Suprapubic skin (tissue), 4 donors: ENCODE measurements around the gene CDH13. TPM values are rescaled to one million over a fixed set of nuclear protein-coding genes. Genes with fewer than 3 reads are reported as not detected.

Source experiments
- DNase-seq, 2 donors: peaks; one replicate each; pipeline ENCODE4 v3.0.0-alpha.2; 2019; ENCODE audit warnings: low spot score in 2 of 2
- H3K27ac ChIP-seq: fragments of 200-600 bp; sonication (generic); one replicate; pipeline ENCODE4 v1.5.1; 2019
- H3K27me3 ChIP-seq: fragments of 200-600 bp; sonication (generic); one replicate; pipeline ENCODE4 v1.5.1; 2019
- H3K36me3 ChIP-seq: fragments of 200-600 bp; sonication (generic); one replicate; pipeline ENCODE4 v1.5.1; 2019
- H3K4me1 ChIP-seq: fragments of 200-600 bp; sonication (generic); one replicate; pipeline ENCODE4 v1.5.1; 2019
- H3K4me3 ChIP-seq: fragments of 200-600 bp; sonication (generic); one replicate; pipeline ENCODE4 v1.5.1; 2019; ENCODE audit warnings: mild to moderate bottlenecking
- H3K9me3 ChIP-seq: fragments of 200-600 bp; sonication (generic); one replicate; pipeline ENCODE4 v1.5.1; 2019
- EP300 ChIP-seq: sonication (generic); formaldehyde crosslinking; IDR thresholded peaks from one replicate; pipeline ENCODE4 v1.6.1; 2017; ENCODE audit warnings: antibody characterized with exemption
- POLR2A ChIP-seq, 2 donors: fragments of 450-650 bp; IDR thresholded peaks; one replicate each; pipeline ENCODE4 v1.6.1; 2017; ENCODE audit warnings: antibody characterized with exemption in 2 of 2, mild to moderate bottlenecking in 2 of 2, moderate library complexity in 2 of 2
- POLR2AphosphoS5 ChIP-seq, 3 donors: sonication (generic); formaldehyde crosslinking; IDR thresholded peaks; one replicate each; pipeline ENCODE4 v1.6.1; 2017; ENCODE audit warnings: antibody characterized with exemption in 3 of 3
- WGBS: methylation state at CpG from one replicate; pipeline ENCODE4 v1.1.5; 2018; 5-methylcytosine and 5-hydroxymethylcytosine counted together
- total RNA-seq, 4 donors: library from RNA; depleted of rRNA; stranded (reverse); fragments of >200 nt; gene quantifications; one replicate each; pipeline ENCODE4 v1.1.0, GENCODE V29; 2016
- TF ChIP-seq, protein P1 (sequence below), 2 donors: fragments of 200-600 bp in 1 of 2; fragments of 450-650 bp in 1 of 2; sonication (generic) in 1 of 2; IDR thresholded peaks; one replicate each; pipeline ENCODE4 v1.5.1; 2016 to 2019; ENCODE audit warnings: antibody characterized with exemption in 2 of 2, mild to moderate bottlenecking in 1 of 2, moderate library complexity in 1 of 2

The CDH13 gene
- total RNA-seq, 4 donors from 2014 or later: 90.4 to 176 (median 139) TPM

DNA sequence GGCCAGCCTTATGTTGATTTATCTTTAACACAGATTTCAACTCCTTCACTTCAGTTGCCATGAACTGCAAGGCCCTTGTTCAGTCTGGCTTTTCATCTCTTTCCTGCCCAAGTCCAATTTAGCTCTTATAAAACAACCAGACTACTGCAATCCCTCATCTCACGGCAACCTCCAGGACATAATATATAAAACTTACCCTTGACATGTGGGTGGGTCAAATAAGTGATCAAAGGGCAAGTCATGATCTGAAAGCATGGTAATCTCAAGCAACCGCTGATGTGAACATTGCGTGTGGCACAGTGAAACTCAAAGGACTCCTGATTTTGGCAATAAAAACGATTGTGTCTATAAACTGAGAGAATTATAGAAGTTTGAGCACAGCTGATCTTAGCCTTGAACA is 364.6 kb downstream of the CDH13 start:
- no peak overlapping the region for H3K27ac ChIP-seq
- H3K36me3 ChIP-seq: no peaks in the 10 kb centered on the region
- peaks cover 2% of the 10 kb centered on the region for H3K4me1 ChIP-seq
- 80% methylated on average over 4 of the region's 4 CpGs for WGBS
- H3K4me3 ChIP-seq: no peak overlapping the region
- H3K27me3 ChIP-seq: no peaks in the 10 kb centered on the region
- TF ChIP-seq POLR2AphosphoS5 (IDR thresholded peaks at IDR 0.05): no peak
- no peak for TF ChIP-seq POLR2A (IDR thresholded peaks at IDR 0.05)
- TF ChIP-seq, protein P1, sequence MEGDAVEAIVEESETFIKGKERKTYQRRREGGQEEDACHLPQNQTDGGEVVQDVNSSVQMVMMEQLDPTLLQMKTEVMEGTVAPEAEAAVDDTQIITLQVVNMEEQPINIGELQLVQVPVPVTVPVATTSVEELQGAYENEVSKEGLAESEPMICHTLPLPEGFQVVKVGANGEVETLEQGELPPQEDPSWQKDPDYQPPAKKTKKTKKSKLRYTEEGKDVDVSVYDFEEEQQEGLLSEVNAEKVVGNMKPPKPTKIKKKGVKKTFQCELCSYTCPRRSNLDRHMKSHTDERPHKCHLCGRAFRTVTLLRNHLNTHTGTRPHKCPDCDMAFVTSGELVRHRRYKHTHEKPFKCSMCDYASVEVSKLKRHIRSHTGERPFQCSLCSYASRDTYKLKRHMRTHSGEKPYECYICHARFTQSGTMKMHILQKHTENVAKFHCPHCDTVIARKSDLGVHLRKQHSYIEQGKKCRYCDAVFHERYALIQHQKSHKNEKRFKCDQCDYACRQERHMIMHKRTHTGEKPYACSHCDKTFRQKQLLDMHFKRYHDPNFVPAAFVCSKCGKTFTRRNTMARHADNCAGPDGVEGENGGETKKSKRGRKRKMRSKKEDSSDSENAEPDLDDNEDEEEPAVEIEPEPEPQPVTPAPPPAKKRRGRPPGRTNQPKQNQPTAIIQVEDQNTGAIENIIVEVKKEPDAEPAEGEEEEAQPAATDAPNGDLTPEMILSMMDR (IDR thresholded peaks at IDR 0.05): no peak
- no peak for TF ChIP-seq EP300
- no peak for DNase-seq
- no peaks in the 10 kb centered on the region for H3K9me3 ChIP-seq

- no peak for TF ChIP-seq POLR2A (IDR thresholded peaks at IDR 0.05)
- TF ChIP-seq EP300: no peak
- TF ChIP-seq, protein P1 (IDR thresholded peaks at IDR 0.05): no peak
- TF ChIP-seq POLR2AphosphoS5 (IDR thresholded peaks at IDR 0.05): no peak
- WGBS: 83% methylated on average over 4 of the region's 4 CpGs
Measured at GRCh38 chr16:82991966-82992675, 365.4 kb downstream of the CDH13 start.

DNA sequence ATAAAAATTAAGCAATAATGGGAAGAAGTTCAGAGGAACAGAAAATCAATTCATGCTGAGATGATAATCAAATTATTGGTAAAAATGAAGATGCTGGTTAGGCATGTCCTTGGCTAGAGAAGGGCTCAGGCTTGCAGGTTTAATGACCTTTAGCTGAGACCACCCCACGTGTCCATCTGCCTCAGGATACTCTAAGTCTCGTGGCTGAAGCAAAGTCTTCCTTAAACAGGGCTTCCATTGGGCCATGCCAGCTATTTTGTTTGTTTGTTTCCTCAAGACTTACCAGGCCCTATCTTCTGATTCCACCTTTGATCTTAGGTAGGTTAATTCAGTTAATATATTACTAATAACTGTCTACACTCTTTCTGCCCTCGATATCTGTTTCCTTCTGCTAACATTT is 366.0 kb downstream of the CDH13 start:
- Histone ChIP-seq H3K36me3 (no peaks in the 10 kb centered on the region), H3K9me3 (no peaks in the 10 kb centered on the region), H3K27ac (no peak overlapping the region), H3K27me3 (no peaks in the 10 kb centered on the region), H3K4me1 (peaks cover 4% of the 10 kb centered on the region), H3K4me3 (no peak overlapping the region)
- no peak for DNase-seq
- no peak for TF ChIP-seq POLR2A (IDR thresholded peaks at IDR 0.05)
- TF ChIP-seq EP300: no peak
- TF ChIP-seq, protein P1 (IDR thresholded peaks at IDR 0.05): no peak
- 79% methylated on average over 3 of the region's 3 CpGs for WGBS

More at GRCh38 chr16:82991966-82992675, 365.4 kb downstream of the CDH13 start:
- Histone ChIP-seq H3K27ac (no peak overlapping the region), H3K4me3 (no peak overlapping the region), H3K36me3 (no peaks in the 10 kb centered on the region), H3K4me1 (peaks cover 4% of the 10 kb centered on the region), H3K27me3 (no peaks in the 10 kb centered on the region), H3K9me3 (no peaks in the 10 kb centered on the region)
- DNase-seq: no peak

GRCh38 chr16:82993415-82993814 is 366.6 kb downstream of the CDH13 start:
- H3K4me1 ChIP-seq: peaks cover 4% of the 10 kb centered on the region
- no peak overlapping the region for H3K4me3 ChIP-seq
- H3K36me3 ChIP-seq: no peaks in the 10 kb centered on the region
- no peaks in the 10 kb centered on the region for H3K9me3 ChIP-seq
- H3K27ac ChIP-seq: no peak overlapping the region
- no peak for DNase-seq
- no peaks in the 10 kb centered on the region for H3K27me3 ChIP-seq
- TF ChIP-seq EP300 (no peak), POLR2A (IDR thresholded peaks at IDR 0.05) (no peak), POLR2AphosphoS5 (IDR thresholded peaks at IDR 0.05) (no peak)
- TF ChIP-seq, protein P1 (IDR thresholded peaks at IDR 0.05): no peak
- 81% methylated on average over 5 of the region's 5 CpGs for WGBS

DNA sequence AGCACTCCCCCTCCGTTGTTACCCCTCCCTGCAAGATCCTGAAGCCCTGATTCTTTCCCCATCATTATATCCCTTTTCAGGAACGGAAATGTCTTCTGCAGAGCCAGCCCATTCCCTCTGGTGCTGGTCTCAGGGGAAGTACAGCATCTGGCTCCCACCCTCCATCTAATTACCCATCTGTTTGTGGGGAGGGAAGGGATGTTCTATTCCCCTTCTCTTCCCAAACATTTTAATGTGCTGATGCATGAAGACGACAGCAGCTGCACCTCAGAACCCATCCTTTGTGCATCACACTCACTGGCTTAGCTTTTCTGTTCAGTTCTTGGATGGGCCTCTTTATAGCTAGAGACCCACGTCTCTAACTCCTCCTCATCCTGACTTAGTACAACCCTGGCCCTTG is 367.2 kb downstream of the CDH13 start:
- 70% methylated on average over 4 of the region's 4 CpGs for WGBS
- H3K4me1 ChIP-seq: peaks cover 4% of the 10 kb centered on the region
- no peak for DNase-seq
- H3K27ac ChIP-seq: no peak overlapping the region
- H3K27me3 ChIP-seq: no peaks in the 10 kb centered on the region
- no peak for TF ChIP-seq POLR2AphosphoS5 (IDR thresholded peaks at IDR 0.05)
- TF ChIP-seq EP300: no peak
- TF ChIP-seq, protein P1 (IDR thresholded peaks at IDR 0.05): no peak
- no peak for TF ChIP-seq POLR2A (IDR thresholded peaks at IDR 0.05)
- no peak overlapping the region for H3K4me3 ChIP-seq
- H3K9me3 ChIP-seq: no peaks in the 10 kb centered on the region
- no peaks in the 10 kb centered on the region for H3K36me3 ChIP-seq
